Testis (tissue), 2 donors: Measurements from ENCODE around the gene IER3IP1.

Source experiments
- POLR2A ChIP-seq: fragments of 450-650 bp; IDR thresholded peaks from one replicate; pipeline ENCODE4 v1.6.1; 2017; ENCODE audit warnings: antibody characterized with exemption, mild to moderate bottlenecking, moderate library complexity
- TF ChIP-seq, protein P1 (sequence below), 3 experiments: fragments of 450-650 bp in 2 of 3; fragments of 200-600 bp in 1 of 3; sonication (generic) in 1 of 3; IDR thresholded peaks; one replicate each; pipeline ENCODE4 v1.5.1; 2016 to 2019; ENCODE audit warnings: antibody characterized with exemption in 3 of 3, mild to moderate bottlenecking in 2 of 3, moderate library complexity in 1 of 3

DNA sequence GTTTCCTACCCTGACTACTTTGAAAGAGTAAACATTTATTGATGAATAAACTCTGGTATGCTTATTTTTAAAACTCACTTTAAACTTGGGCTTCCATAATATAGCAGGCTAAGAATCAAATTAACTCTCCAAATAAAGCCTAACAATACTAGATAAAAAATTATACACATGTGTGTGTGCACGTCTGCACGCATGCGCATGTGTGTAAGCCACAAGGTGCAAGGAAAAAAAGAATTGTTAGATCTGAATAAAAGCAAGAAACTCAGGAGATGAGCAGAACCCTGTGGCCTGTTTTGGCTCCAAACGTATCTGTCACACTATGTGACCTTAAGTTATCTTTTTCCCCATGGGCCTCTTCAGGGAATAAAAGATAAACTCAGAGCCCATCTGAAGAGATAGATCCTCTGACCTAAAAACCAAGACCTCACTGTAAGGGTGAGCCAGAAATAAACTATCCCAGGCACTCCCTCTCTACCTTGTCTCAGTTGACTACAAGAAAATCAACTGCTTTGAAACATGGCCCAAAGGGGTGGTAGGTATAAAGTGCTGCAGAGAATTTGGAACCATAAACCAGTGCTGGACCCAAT lies 32.2 kb downstream of the IER3IP1 start:
- TF ChIP-seq, protein P1, sequence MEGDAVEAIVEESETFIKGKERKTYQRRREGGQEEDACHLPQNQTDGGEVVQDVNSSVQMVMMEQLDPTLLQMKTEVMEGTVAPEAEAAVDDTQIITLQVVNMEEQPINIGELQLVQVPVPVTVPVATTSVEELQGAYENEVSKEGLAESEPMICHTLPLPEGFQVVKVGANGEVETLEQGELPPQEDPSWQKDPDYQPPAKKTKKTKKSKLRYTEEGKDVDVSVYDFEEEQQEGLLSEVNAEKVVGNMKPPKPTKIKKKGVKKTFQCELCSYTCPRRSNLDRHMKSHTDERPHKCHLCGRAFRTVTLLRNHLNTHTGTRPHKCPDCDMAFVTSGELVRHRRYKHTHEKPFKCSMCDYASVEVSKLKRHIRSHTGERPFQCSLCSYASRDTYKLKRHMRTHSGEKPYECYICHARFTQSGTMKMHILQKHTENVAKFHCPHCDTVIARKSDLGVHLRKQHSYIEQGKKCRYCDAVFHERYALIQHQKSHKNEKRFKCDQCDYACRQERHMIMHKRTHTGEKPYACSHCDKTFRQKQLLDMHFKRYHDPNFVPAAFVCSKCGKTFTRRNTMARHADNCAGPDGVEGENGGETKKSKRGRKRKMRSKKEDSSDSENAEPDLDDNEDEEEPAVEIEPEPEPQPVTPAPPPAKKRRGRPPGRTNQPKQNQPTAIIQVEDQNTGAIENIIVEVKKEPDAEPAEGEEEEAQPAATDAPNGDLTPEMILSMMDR (IDR thresholded peaks at IDR 0.05): no peak
- TF ChIP-seq POLR2A: no peak
